IMR-90 (cell line): ENCODE measurements around the gene LMBR1L. TPM values are rescaled to one million over a fixed set of nuclear protein-coding genes. Genes with fewer than 3 reads are reported as not detected.

Experiments
- ATAC-seq: fragments of 200-7000 bp; cut with Tn5 transposase; 2 replicates; pipeline ENCODE4 v1.9.1; 2020; ENCODE audit warnings: low read depth, mild to moderate bottlenecking, moderate library complexity
- BruUV-seq: library from RNA; stranded (reverse); fragments of 400-500 nt; replicated peaks from 2 replicates; lab custom pipeline; 2021; lab: Mats Ljungman, UMichigan
- CTCF ChIA-PET: fragments of 300-600 bp; formaldehyde crosslinking; extraction: SDS; loops from one replicate; lab custom pipeline; 2021; ENCODE audit warnings: antibody characterized with exemption; lab: Yijun Ruan, JAX
- POLR2A ChIA-PET: fragments of 300-600 bp; sonication (Branson Sonifier 250); formaldehyde crosslinking; loops from one replicate; lab custom pipeline; 2022; ENCODE audit warnings: antibody characterized with exemption; ENCODE audit not compliant: unreplicated experiment; lab: Charles Lee
- DNase-seq: peaks from one replicate; pipeline ENCODE4 v3.0.0; 2013
- H2AFZ ChIP-seq: replicated peaks from 2 replicates; pipeline ENCODE3; 2013; ENCODE audit warnings: low read length, mild to moderate bottlenecking; ENCODE audit not compliant: poor library complexity
- H2AK5ac ChIP-seq: 2 replicates; pipeline ENCODE4 v1.6.1; 2013; ENCODE audit warnings: low read depth, low read length, inconsistent platforms
- H2AK9ac ChIP-seq: replicated peaks from 2 replicates; pipeline ENCODE3; 2013; ENCODE audit warnings: mild to moderate bottlenecking, low read depth, low read length, moderate library complexity; ENCODE audit not compliant: poor library complexity
- H2BK120ac ChIP-seq: 2 replicates; pipeline ENCODE4 v1.6.1; 2013; ENCODE audit warnings: low read depth, low read length, inconsistent platforms
- H2BK15ac ChIP-seq: 3 replicates; pipeline ENCODE4 v1.6.1; 2013; ENCODE audit warnings: low read depth, low read length, inconsistent platforms
- H2BK20ac ChIP-seq: 2 replicates; pipeline ENCODE4 v1.6.1; 2013; ENCODE audit warnings: low read depth, mild to moderate bottlenecking, inconsistent platforms, low read length, moderate library complexity
- H2BK5ac ChIP-seq: 2 replicates; pipeline ENCODE4 v1.6.1; 2013; ENCODE audit warnings: mild to moderate bottlenecking, low read depth, low read length, inconsistent platforms; ENCODE audit not compliant: poor library complexity, severe bottlenecking
- H3K14ac ChIP-seq: replicated peaks from 2 replicates; pipeline ENCODE4 v1.6.1; 2013; ENCODE audit warnings: low read depth, low read length, inconsistent platforms
- H3K18ac ChIP-seq: 2 replicates; pipeline ENCODE4 v1.6.1; 2013; ENCODE audit warnings: low read depth, low read length, control low read depth
- H3K23ac ChIP-seq: 2 replicates; pipeline ENCODE4 v1.6.1; 2013; ENCODE audit warnings: low read depth, low read length, inconsistent platforms
- H3K27ac ChIP-seq: 2 replicates; pipeline ENCODE4 v1.5.1; 2013; ENCODE audit warnings: mild to moderate bottlenecking, control low read depth, low read length; ENCODE audit not compliant: insufficient read depth
- H3K27me3 ChIP-seq: 2 replicates; pipeline ENCODE4 v1.6.1; 2013; ENCODE audit warnings: low read length; ENCODE audit not compliant: control insufficient read depth, insufficient read depth
- H3K36me3 ChIP-seq: 2 replicates; pipeline ENCODE4 v1.6.1; 2013; ENCODE audit warnings: low read length, mixed read lengths; ENCODE audit not compliant: control insufficient read depth, insufficient read depth
- H3K4ac ChIP-seq: 2 replicates; pipeline ENCODE4 v1.6.1; 2013; ENCODE audit warnings: low read depth, low read length, inconsistent platforms
- H3K4me1 ChIP-seq: 2 replicates; pipeline ENCODE4 v1.6.1; 2013; ENCODE audit warnings: low read length, mixed read lengths; ENCODE audit not compliant: control insufficient read depth, insufficient read depth
- H3K4me2 ChIP-seq: 2 replicates; pipeline ENCODE4 v1.6.1; 2013; ENCODE audit warnings: low read depth, mild to moderate bottlenecking, control low read depth, low read length, moderate library complexity
- H3K4me3 ChIP-seq: 2 replicates; pipeline ENCODE4 v1.5.1; 2013; ENCODE audit warnings: low read depth, mild to moderate bottlenecking, control low read depth, low read length, moderate library complexity; ENCODE audit not compliant: insufficient read depth
- H3K56ac ChIP-seq: 2 replicates; pipeline ENCODE4 v1.6.1; 2013; ENCODE audit warnings: low read length, inconsistent platforms; ENCODE audit not compliant: insufficient read depth; ENCODE audit errors: extremely low read depth
- H3K79me1 ChIP-seq, 2 experiments: 2 replicates each; pipeline ENCODE4 v1.6.1; 2013; ENCODE audit warnings: low read length in 2 of 2, inconsistent platforms in 1 of 2, low read depth in 1 of 2
- H3K9ac ChIP-seq: 2 replicates; pipeline ENCODE4 v1.6.1; 2013; ENCODE audit warnings: low read depth, low read length, control low read depth
- H3K9me1 ChIP-seq: 2 replicates; pipeline ENCODE4 v1.6.1; 2013; ENCODE audit warnings: low read length, inconsistent platforms; ENCODE audit not compliant: insufficient read depth
- H3K9me3 ChIP-seq: 2 replicates; pipeline ENCODE4 v1.6.1; 2013; ENCODE audit warnings: low read length; ENCODE audit not compliant: control insufficient read depth, insufficient read depth
- H4K20me1 ChIP-seq: 2 replicates; pipeline ENCODE4 v1.6.1; 2013; ENCODE audit warnings: low read length, inconsistent platforms; ENCODE audit not compliant: insufficient read depth
- H4K5ac ChIP-seq: 2 replicates; pipeline ENCODE4 v1.6.1; 2013; ENCODE audit warnings: mild to moderate bottlenecking, low read depth, low read length, control low read depth
- H4K8ac ChIP-seq, 2 experiments: 2 replicates each; pipeline ENCODE4 v1.6.1; 2013; ENCODE audit warnings: low read depth in 2 of 2, low read length in 2 of 2, control low read depth in 1 of 2, inconsistent platforms in 1 of 2
- H4K91ac ChIP-seq: 2 replicates; pipeline ENCODE4 v1.6.1; 2013; ENCODE audit warnings: low read depth, low read length, inconsistent platforms; ENCODE audit not compliant: insufficient read depth
- CEBPB ChIP-seq: IDR thresholded peaks from 2 replicates; pipeline ENCODE4 v1.6.1; 2012; ENCODE audit warnings: low read depth, low read length, improper control_type of control experiment
- FOS ChIP-seq: fragments of 150-350 bp; IDR thresholded peaks from 2 replicates; pipeline ENCODE4 v1.6.1; 2016; ENCODE audit warnings: low read depth, low read length
- POLR2A ChIP-seq: IDR thresholded peaks from 2 replicates; pipeline ENCODE4 v1.6.1; 2012; ENCODE audit warnings: mild to moderate bottlenecking, low read depth, low read length
- USF2 ChIP-seq: fragments of 150-350 bp; IDR thresholded peaks from 2 replicates; pipeline ENCODE4 v1.6.1; 2017; ENCODE audit warnings: mild to moderate bottlenecking, antibody characterized with exemption, low read length, low read depth
- WGBS, 2 experiments: methylation state at CpG; one replicate each; pipeline versions ENCODE4 v1.1.5 to v1.1.7; 2013; ENCODE audit warnings: missing lambda C conversion rate in 2 of 2; ENCODE audit not compliant: insufficient read length in 1 of 2; ENCODE audit errors: extremely low coverage in 2 of 2; 5-methylcytosine and 5-hydroxymethylcytosine counted together
- dilution Hi-C: fragments of 300-500 bp; cut with HindIII; formaldehyde crosslinking; loops from one replicate; pipeline ENCODE4 v1.14.3; 2018; ENCODE audit warnings: low sequenced_read_pairs; ENCODE audit not compliant: unreplicated experiment
- in situ Hi-C: fragments of 300-500 bp; cut with MboI; formaldehyde crosslinking; loops from 3 replicates; pipeline ENCODE4 v1.14.3; 2019; ENCODE audit warnings: low sequenced_read_pairs, inconsistent platforms, mixed read lengths
- intact Hi-C: fragments of 100-400 bp; cut with micrococcal nuclease; formaldehyde crosslinking; loops from 2 replicates; pipeline ENCODE4 v1.10.0; 2022
- polyA plus RNA-seq, 3 experiments: library from polyadenylated mRNA; depleted of rRNA; stranded (reverse); fragments of >200 nt; gene quantifications; 2 replicates each; pipeline ENCODE4 v1.2.3, GENCODE V29; 2012; ENCODE audit warnings: low replicate concordance in 1 of 3
- total RNA-seq: library from RNA; depleted of rRNA; stranded (reverse); fragments of >200 nt; gene quantifications from 2 replicates; pipeline ENCODE4 v1.2.3, GENCODE V29; 2012

Gene LMBR1L
- total and polyA plus RNA-seq, 2 of the 4 experiments (the other 2 are of a cell fraction), result 33.0 to 44.6 TPM

- Histone ChIP-seq H3K9me3 (no peaks in the 10 kb centered on the region), H3K18ac (no peak overlapping the region), H2BK120ac (no peak overlapping the region), H4K20me1 (peaks cover 49% of the 10 kb centered on the region), H3K4ac (0 out of 2 replicates have a peak overlapping the region, but pooled peaks have one; percentile 4), H3K9me1 (peaks cover 36% of the 10 kb centered on the region), H2AFZ (no peak overlapping the region), H3K27me3 (no peaks in the 10 kb centered on the region), H3K14ac (no peak overlapping the region), H4K8ac (no peak overlapping the region), H2AK9ac (peak overlapping the region; percentile 92), H2BK5ac (peak overlapping the region; percentile 1), H2BK20ac (no peak overlapping the region), H3K23ac (peak overlapping the region; percentile 33), H3K4me3 (peak overlapping the region; percentile 85), H3K79me1 (peaks cover 30 to 63% of the 10 kb centered on the region in 2 experiments), H3K4me2 (peak overlapping the region; percentile 95), H3K56ac (no peak overlapping the region), H3K4me1 (peaks cover 13% of the 10 kb centered on the region), H4K91ac (no peak overlapping the region), H2AK5ac (peak overlapping the region; percentile 41), H4K5ac (no peak overlapping the region), H3K36me3 (peaks cover 25% of the 10 kb centered on the region), H3K9ac (peak overlapping the region; percentile 93), H3K27ac (peak overlapping the region; percentile 92), H2BK15ac (no peak overlapping the region)
- no peak for TF ChIP-seq USF2
- no peak for TF ChIP-seq POLR2A
- TF ChIP-seq CEBPB, result peak; percentile 91
- TF ChIP-seq FOS, result no peak
- dilution Hi-C loops (no loop called here), intact Hi-C loops (no loop called here), in situ Hi-C loops (no loop called here)
- ATAC-seq, result no peak
- BruUV-seq, result no TSS peak
- CTCF ChIA-PET, result interaction anchor here (0.6 to 0.8 kb wide), 3 partner anchors 15 to 121 kb away, joined by 3 read pairs; partner anchors contain the start of gene DHH
- POLR2A ChIA-PET, result no interaction called here
- DNase-seq, result peak; percentile 20
- WGBS, 2 experiments, result 62% methylated on average over 3 of the region's 4 CpGs; no CpG with 5 or more reads in 1 of the 2 experiments
Measured at GRCh38 chr12:49108958-49109404, 1.7 kb downstream of the LMBR1L start.
